T47D (cell line): ENCODE measurements around the gene SEC24D.
A peak's percentile ranks its signal among the peaks of the same experiment; 100 is the strongest.
"Not testable (repeated sequence)": the region's sequence is repeated elsewhere in the genome, so short reads cannot be mapped to it uniquely, and the experiment has no call there.

Experiments used
- DNase-seq, 2 experiments: peaks; one replicate each; pipeline versions ENCODE4 v3.0.0 to v3.0.0-alpha.2; 2011 to 2012; ENCODE audit warnings: low read depth in 1 of 2, low spot score in 1 of 2
- JUND ChIP-seq: IDR thresholded peaks from 2 replicates; pipeline ENCODE4 v1.6.1; 2012; ENCODE audit warnings: low read depth
- in situ Hi-C: cut with HindIII; loops from 2 replicates; pipeline ENCODE4 v1.10.0; 2016; ENCODE audit warnings: low sequenced_read_pairs, low pct_unique_long_range_greater_than_20kb

Gene SEC24D

GRCh38 chr4:118835571-118836300 lies at the start of gene SEC24D:
SEC24D (minus strand) TSS chr4:118836126; CDS start chr4:118833696, 2,430 bp downstream.
- peak; percentile 80 to 84 for DNase-seq
- no peak for TF ChIP-seq JUND
- in situ Hi-C loops = no loop called here

- TF ChIP-seq JUND = no peak
- in situ Hi-C loops = no loop called here
- DNase-seq = no peak
Observed at GRCh38 chr4:118884716-118885115, 48.8 kb upstream of the SEC24D start.

- in situ Hi-C loops = no loop called here
- DNase-seq = no peak
Observed at GRCh38 chr4:118883861-118884260, 47.9 kb upstream of the SEC24D start.

GRCh38 chr4:118881512-118882146 lies 45.7 kb upstream of the SEC24D start:
- TF ChIP-seq JUND = no peak
- in situ Hi-C loops = no loop called here

More at GRCh38 chr4:118883861-118884260, 47.9 kb upstream of the SEC24D start:
- no peak for TF ChIP-seq JUND

GRCh38 chr4:118879409-118879808 lies 43.5 kb upstream of the SEC24D start:
- DNase-seq = no peak
- in situ Hi-C loops = no loop called here
- no peak for TF ChIP-seq JUND

More at GRCh38 chr4:118881512-118882146, 45.7 kb upstream of the SEC24D start:
- DNase-seq = no peak

GRCh38 chr4:118878507-118878906 lies 42.6 kb upstream of the SEC24D start:
- in situ Hi-C loops, DNase-seq: not testable (repeated sequence)

- no peak for TF ChIP-seq JUND
- in situ Hi-C loops = no loop called here
- DNase-seq = no peak
Observed at GRCh38 chr4:118877797-118878196, 41.9 kb upstream of the SEC24D start.

- no peak for DNase-seq
- TF ChIP-seq JUND = no peak
- in situ Hi-C loops = no loop called here
Observed at GRCh38 chr4:118872181-118872580, 36.3 kb upstream of the SEC24D start.

- in situ Hi-C loops = no loop called here
- no peak for TF ChIP-seq JUND
- no peak for DNase-seq
Observed at GRCh38 chr4:118869808-118870342, 33.9 kb upstream of the SEC24D start.

GRCh38 chr4:118867311-118868067 lies 31.6 kb upstream of the SEC24D start:
- in situ Hi-C loops = no loop called here
- DNase-seq = no peak
- TF ChIP-seq JUND = no peak

GRCh38 chr4:118866442-118866841 lies 30.5 kb upstream of the SEC24D start:
- DNase-seq = no peak
- in situ Hi-C loops = no loop called here
- no peak for TF ChIP-seq JUND

GRCh38 chr4:118865091-118865708 lies 29.3 kb upstream of the SEC24D start:
- in situ Hi-C loops = no loop called here
- TF ChIP-seq JUND = no peak
- DNase-seq = peak; percentile 46 to 83
